ENCODE results near the gene WWOX.

DNA sequence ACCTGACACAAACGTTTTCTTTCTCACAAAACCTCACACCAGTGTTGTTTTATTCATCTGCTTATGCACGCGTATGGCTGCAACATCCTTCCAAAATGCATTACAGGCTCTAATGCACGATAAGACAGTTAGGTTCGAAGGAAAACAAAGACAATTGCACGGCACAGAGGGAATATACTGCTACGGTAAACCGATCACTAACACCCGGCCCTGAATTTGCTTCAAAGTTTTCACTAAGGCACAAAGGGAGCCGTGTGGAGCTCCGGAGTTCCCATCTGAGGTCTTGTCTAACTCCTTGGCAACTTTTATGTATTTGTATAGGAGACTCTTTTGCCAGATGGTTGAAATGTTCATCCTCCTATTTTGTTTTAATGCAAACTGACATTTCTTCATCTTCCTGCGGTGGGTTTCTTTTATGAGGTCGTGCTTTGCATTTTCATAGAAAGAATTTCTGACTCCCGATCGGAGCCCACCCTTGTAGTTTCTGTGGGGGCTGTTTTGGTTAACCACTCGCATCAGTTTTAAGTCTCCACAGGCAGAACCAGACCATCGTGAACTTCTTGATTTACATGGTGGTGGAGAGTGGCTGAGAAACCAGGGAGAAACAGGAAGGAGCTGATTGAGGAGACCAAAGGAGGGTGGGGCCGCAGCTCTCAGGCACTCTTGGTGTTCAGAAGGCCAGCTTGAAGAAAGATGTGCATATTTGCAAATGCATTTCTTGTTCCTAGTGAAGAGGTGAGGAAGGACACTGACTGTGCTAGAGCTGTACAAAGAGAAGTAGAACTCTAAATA lies 984.2 kb downstream of the WWOX start:
- TF ChIP-seq YY1 (IDR thresholded peaks at IDR 0.05; ENCODE audit: insufficient read depth, insufficient read length) (no peak), ZNF274 (IDR thresholded peaks at IDR 0.05; ENCODE audit: low read depth, low read length) (no peak)

Measured in NT2/D1 (cell line).